Ishikawa (cell line): ENCODE results near the gene PTPN5.

Experiments used
- CEBPB ChIP-seq: IDR thresholded peaks from 2 replicates; pipeline ENCODE4 v1.6.1; 2012
- CREB1 ChIP-seq: IDR thresholded peaks from 2 replicates; pipeline ENCODE4 v1.6.1; 2012; ENCODE audit warnings: low read depth
- EP300 ChIP-seq: IDR thresholded peaks from 2 replicates; pipeline ENCODE4 v1.6.1; 2012; ENCODE audit warnings: borderline replicate concordance
- FOXM1 ChIP-seq: IDR thresholded peaks from 2 replicates; pipeline ENCODE4 v1.6.1; 2012; ENCODE audit warnings: low read depth, borderline replicate concordance
- MAX ChIP-seq: IDR thresholded peaks from 2 replicates; pipeline ENCODE4 v1.6.1; 2012
- NFIC ChIP-seq: IDR thresholded peaks from 2 replicates; pipeline ENCODE4 v1.6.1; 2012
- RAD21 ChIP-seq: IDR thresholded peaks from 2 replicates; pipeline ENCODE4 v1.6.1; 2012; ENCODE audit warnings: low read depth
- TAF1 ChIP-seq: IDR thresholded peaks from 2 replicates; pipeline ENCODE4 v1.6.1; 2012; ENCODE audit warnings: low read depth, mild to moderate bottlenecking
- TCF12 ChIP-seq: IDR thresholded peaks from 2 replicates; pipeline ENCODE4 v1.6.1; 2012; ENCODE audit warnings: low read depth
- TEAD4 ChIP-seq: IDR thresholded peaks from 2 replicates; pipeline ENCODE4 v1.6.1; 2012
- USF1 ChIP-seq: IDR thresholded peaks from 2 replicates; pipeline ENCODE4 v1.6.1; 2012
- YY1 ChIP-seq: IDR thresholded peaks from 2 replicates; pipeline ENCODE4 v1.6.1; 2012; ENCODE audit warnings: low read depth
- ZBTB7A ChIP-seq: IDR thresholded peaks from 2 replicates; pipeline ENCODE4 v1.6.1; 2012; ENCODE audit warnings: low read depth
- TF ChIP-seq, protein P1 (sequence below): IDR thresholded peaks from 2 replicates; pipeline ENCODE4 v1.6.1; 2012; ENCODE audit warnings: low read depth, mild to moderate bottlenecking

GRCh38 chr11:18705651-18706281 is 85.8 kb downstream of the PTPN5 start:
- no peak for TF ChIP-seq TEAD4
- no peak for TF ChIP-seq YY1
- TF ChIP-seq RAD21: no peak
- TF ChIP-seq, protein P1, sequence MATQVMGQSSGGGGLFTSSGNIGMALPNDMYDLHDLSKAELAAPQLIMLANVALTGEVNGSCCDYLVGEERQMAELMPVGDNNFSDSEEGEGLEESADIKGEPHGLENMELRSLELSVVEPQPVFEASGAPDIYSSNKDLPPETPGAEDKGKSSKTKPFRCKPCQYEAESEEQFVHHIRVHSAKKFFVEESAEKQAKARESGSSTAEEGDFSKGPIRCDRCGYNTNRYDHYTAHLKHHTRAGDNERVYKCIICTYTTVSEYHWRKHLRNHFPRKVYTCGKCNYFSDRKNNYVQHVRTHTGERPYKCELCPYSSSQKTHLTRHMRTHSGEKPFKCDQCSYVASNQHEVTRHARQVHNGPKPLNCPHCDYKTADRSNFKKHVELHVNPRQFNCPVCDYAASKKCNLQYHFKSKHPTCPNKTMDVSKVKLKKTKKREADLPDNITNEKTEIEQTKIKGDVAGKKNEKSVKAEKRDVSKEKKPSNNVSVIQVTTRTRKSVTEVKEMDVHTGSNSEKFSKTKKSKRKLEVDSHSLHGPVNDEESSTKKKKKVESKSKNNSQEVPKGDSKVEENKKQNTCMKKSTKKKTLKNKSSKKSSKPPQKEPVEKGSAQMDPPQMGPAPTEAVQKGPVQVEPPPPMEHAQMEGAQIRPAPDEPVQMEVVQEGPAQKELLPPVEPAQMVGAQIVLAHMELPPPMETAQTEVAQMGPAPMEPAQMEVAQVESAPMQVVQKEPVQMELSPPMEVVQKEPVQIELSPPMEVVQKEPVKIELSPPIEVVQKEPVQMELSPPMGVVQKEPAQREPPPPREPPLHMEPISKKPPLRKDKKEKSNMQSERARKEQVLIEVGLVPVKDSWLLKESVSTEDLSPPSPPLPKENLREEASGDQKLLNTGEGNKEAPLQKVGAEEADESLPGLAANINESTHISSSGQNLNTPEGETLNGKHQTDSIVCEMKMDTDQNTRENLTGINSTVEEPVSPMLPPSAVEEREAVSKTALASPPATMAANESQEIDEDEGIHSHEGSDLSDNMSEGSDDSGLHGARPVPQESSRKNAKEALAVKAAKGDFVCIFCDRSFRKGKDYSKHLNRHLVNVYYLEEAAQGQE: no peak
- no peak for TF ChIP-seq USF1
- TF ChIP-seq EP300: no peak
- no peak for TF ChIP-seq MAX
- no peak for TF ChIP-seq FOXM1
- TF ChIP-seq TAF1: no peak
- TF ChIP-seq ZBTB7A: no peak
- no peak for TF ChIP-seq TCF12
- TF ChIP-seq CEBPB: no peak
- TF ChIP-seq NFIC: no peak
- no peak for TF ChIP-seq CREB1
